ENCODE results near the gene CACNA2D3.
"Not testable (repeated sequence)": the region's sequence is repeated elsewhere in the genome, so short reads cannot be mapped to it uniquely, and the experiment has no call there.

Gene CACNA2D3

DNA sequence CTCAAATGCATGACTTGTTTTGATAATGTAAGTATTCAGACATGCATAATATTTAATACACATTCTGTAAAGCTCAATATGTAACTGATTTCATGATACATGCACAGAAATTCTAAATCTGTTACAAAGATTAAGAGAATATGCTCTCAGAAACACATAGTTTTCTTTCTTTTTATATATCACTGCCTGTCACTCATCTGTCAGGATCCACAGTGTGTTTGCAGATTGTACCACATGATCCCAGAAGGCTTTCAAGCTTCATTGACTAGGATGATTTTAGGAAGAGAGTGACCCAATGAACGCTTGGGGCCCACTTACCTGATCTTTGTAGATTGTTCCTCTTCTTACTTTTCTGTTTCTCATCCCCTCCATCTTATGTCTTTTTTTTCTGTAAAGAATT, 261.9 kb downstream of the CACNA2D3 start:
- DNase-seq: no peak

DNA sequence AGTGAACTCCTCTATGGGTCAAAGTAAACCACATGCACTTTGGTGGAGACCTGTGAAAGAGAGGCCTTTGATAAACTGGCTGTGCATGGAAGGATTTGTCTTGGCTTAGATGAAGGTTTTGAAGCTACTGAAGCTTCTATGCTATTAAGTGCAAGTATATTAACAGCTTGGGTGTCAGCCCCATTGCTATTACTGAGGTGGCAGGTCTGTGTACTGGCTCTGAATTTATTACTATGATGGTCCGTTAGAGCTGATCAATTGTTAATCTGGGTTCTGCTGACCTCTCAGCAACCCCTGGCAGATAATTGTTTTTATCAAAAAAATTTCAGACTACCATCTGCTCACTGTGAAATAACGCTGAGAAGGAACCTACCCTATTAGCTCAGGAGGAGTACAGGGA, 268.2 kb downstream of the CACNA2D3 start:
- no peak for DNase-seq

DNA sequence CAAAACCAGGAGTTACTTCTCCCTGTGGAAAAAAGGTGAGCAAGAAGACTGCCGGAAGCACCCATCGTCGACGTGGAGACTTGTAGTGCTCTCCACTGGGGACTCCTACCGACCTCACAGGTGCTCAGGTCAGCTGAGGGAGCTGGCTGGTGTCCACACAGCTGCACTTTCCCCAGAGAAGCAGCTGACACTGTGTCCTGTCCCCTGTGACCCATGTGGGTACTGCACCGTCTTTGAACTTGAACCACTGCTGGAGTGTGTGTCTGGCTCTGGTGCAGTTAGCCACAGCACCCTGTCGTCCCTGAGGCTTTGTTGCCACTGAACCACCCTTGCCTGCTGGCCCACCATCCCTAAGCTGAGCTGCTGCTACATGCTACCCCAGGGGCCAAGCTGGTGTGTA, 270.8 kb downstream of the CACNA2D3 start:
- DNase-seq: no peak

DNA sequence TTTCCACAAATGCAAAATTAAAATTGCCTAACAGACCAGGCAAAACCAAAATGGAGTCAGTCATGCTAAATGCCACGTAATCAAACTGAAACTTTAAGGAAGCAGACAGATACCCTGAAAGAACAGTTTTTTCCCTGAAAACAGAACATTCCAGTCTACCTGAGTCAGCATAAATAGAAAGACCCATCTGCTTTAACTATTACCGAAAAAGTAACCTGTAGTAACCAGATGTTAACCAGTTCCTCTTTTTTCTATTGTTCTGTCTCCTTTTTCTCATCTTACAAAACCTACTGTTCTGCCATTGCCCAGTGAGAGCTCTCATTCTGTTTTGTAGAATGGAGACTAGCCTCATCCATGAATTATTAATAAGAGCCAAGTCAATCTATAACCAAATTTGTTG, 286.0 kb downstream of the CACNA2D3 start:
- DNase-seq: no peak

DNA sequence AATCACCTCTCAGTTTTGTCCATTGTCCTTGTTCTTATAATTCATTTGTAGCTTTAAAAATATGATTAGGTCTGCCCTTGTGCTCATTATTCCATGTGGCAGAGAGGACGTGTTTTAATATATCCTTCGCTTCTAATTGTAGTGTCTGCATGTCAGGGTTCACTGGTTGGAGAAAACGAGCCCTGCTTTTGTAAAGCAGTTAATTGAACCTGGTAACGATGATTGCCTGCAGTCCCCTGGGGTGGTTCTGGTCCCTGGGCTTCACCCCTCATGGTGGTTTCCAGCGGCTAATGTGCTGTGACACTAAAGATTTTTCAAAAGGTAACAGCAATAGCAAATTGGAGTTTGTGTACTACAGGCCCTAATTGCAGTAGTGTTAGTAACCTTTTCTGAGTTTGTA, 299.6 kb downstream of the CACNA2D3 start:
- no peak for DNase-seq

DNA sequence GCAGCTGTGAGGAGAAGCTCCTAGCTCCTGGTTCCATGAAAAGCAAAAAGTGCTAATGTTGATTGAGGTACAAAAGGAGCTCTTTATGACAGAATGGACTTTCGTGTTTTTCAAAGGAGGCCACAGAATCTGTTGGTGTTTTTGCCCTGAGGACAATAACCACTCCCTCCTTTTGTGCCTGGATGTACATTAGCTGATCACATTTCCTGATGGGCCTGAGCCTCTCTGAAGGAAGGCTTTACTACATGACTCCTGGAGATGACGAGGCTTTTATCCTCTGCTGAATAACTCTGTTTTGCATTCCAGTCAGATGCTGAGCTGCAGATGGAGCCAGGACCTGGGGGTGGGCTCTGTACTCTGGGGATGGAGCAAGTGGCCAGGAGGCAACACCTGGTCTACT, 301.9 kb downstream of the CACNA2D3 start:
- no peak for DNase-seq

DNA sequence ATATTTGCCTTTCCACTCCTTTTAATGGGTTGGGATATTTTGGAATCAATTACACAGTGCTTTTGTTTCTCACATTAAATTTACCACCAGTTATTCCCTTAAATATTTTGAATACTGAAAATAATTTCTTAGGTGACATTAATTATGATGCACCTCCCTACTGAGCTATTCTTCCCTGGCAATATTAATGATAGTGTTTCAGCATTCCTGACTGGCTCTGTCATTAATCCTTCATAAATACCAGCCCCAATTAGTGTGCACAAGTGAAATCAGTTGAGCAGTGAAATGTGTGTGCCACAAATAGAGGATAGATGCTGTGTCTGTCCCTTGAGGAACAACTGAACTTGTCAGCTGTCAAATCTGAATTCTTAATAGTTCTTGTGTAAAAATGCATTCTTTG, 304.0 kb downstream of the CACNA2D3 start:
- DNase-seq: no peak

DNA sequence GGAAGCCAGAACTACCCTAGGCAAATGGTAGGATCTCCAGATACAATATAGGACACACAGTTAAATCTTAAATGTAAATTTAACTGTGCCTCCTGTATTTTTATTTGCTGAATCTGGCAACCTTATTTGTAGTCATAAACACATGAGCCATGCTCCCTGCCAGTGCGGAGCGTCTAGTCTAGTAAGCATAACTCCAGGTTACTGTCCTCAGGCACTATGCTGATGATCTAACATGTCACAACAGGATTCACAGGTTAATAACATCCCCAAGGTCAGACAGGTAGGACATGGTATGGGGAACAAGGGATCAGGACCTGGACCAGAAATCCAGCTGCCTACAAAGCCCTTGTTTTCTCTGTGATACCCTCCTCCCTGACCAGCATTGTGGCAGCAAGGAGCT, 305.1 kb downstream of the CACNA2D3 start:
- no peak for DNase-seq

DNA sequence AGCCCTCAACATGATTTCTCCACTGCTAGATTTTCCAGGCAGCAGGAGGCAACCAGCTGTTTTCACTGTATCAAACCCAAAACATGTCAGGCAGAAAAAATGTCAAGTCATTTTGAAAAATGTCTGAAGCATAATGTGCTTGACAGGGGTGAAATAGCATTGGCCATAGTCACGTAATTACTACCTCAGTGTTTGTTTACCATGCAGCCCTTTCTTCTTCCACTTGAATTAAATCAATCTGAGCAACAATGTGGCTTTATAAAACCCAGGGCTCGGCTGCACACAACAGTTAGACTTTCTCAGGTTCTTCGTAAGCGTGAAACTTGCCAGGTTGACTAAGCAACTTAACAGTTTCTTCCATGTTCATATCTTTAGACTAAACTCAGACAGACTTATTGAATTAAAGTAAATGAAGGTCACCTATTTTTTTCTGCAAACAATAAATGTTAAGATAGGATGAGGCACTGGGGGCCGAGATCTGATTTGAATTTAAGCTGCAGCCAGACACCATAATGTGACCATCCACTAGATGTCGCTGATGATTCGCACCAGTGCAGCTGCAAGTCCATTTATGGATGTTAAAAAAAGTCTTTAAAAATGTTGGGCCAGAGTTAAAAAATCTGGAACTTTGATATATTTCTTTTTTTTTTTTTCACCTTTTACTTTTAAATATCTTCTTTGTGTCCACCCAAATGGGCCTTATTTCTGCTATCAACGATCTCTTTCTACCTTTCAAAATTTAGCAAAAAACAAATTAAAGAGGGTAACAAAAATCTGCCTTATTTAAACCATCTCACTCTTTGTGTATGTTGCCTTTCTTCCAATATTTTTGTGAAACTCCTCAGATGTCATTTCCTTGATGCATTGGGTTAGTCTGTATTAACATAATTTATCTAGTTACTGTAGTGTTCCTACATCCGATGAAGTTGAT, 305.9 kb downstream of the CACNA2D3 start:
- no peak for DNase-seq

DNA sequence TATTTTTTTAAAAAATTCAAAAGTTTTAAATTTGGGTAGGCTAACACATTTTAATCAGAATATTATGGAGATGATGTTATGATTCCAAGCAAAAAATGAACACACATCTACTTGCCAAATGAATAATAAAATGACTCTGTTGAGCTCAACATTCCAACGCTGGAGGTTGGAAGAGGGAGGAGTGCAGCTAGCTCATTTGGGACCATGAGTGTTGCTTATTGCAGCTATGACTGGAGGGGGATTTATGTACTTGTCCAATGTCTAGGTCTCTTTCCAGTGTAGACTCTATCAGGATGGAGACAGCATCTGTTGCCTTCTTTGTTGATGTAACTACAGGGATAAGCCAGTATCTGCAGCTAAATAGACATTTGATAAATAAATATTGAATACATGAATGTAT, 310.6 kb downstream of the CACNA2D3 start:
- DNase-seq: no peak

DNA sequence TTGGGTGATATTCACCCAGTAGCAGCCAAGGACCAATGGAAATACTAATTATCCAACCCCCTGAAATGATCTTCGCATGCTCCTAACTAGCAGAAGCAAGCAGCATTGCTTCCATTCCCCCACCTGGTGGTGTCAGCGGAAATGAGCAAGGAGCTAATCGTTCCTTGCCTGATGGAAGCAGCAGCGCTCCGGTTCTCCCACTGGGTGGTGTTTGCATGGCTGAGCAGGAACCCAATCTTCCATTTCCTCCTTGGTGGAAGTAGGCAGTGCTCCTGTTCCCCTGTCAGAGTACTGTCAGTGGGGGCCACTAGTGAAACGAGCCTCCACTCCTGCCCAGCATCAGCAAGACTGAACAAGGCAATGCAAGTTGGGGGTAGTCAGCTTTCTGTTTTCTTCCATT, 311.5 kb downstream of the CACNA2D3 start:
- no peak for DNase-seq

DNA sequence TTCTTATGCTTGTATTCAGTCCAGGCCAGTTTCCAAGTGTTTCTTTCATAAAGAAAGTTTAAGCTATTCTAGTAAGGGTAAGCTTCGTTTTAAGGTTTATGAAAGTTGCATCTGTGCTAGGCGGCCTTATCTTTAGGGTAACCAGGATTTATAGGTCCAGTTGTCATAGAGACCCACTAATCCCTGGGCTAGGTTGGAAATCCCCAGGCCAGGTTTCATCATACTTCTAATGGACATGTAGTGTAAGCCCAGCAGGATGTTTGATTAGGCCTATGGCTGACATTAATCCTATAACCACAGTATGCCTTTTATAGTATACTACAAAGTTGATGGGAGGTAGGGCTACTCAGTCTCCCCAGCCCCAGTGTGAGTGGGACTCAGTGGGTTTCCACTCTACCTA, 312.4 kb downstream of the CACNA2D3 start:
- DNase-seq: no peak

DNA sequence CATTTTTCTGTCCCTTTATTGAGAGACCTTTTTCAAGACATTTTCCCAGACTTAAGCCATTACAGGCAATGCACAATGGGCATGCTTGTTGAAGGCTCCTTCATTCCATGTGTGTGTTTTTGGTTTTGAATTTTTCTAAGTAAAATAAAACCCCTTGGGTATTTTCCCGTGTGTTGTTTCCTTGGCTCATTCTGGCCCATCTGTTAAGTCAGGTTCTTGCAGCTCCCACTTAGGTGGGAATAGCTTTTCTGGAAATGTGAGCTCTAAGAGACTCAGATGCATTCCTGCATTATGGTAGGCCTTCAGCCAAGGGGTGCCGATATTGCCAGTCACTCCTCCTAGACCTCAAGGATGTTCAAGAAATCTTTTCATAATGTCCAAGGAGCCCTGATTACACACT, 314.9 kb downstream of the CACNA2D3 start:
- DNase-seq: no peak

DNA sequence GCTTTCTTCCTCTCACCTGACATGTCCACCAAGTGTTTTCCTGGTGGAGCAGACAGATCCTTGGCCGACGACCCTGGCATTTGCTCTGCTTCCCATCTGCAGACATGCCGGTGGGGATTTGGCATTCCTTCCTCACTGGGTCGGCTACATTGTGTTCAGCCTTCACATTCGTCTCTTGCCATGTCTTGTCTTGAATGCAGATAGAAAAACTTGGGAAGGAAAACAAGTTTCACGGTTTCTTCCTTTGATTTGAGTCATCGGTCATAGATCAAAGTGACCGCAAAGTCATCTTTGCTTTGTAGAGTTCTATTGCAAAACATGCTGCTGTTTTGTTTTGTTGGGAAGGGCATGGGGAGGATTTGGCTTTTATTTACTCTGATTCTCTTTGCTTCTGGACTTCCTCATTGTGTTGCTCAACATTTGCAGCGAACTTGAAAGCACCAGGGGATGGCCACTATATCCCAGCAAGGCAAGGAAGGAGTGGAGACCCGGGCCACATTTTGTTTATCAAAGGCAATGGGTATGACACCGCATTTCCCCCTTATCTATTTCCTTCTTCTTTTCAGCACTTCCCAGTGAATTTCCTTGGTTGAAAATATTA, 321.3 kb downstream of the CACNA2D3 start:
- DNase-seq: no peak

DNA sequence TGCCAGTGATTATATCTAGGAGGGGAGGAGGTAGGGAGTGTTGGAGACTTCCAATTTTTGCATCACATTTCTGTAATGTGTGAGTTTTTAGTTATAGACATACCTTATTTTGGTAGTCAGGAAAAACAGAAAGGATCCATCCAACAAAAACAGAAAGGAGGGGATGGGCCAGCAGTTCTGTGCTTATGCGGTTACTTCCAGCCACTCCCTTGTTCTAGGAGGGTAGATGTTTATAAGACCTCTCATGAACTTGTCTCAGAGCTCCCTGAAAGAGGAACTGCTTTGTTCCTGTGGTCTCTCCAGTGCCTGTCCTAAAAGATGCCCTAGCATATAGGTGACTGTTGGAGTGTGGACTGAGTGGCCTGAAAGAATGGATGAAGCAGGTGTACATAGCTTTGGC, 323.3 kb downstream of the CACNA2D3 start:
- DNase-seq: no peak

DNA sequence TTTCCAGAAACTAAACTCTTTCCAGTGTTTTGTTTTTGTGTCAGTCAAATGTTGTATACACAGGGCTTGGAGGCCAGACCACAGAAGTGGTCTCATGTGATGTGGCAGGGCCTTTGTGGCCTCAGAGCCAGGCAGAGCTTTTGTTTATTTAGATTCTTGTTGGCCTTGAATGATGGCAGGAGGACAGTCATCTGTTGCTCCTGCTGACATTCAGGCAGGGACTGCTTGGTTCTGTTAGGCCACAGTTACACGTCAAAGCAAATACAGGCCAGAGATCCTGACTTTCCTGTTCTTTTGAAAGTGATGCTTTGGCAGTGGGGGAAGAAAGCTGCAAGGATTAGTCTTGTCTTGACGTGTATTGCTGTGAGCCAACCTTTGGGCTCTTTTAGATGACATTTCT, 325.1 kb downstream of the CACNA2D3 start:
- no peak for DNase-seq

DNA sequence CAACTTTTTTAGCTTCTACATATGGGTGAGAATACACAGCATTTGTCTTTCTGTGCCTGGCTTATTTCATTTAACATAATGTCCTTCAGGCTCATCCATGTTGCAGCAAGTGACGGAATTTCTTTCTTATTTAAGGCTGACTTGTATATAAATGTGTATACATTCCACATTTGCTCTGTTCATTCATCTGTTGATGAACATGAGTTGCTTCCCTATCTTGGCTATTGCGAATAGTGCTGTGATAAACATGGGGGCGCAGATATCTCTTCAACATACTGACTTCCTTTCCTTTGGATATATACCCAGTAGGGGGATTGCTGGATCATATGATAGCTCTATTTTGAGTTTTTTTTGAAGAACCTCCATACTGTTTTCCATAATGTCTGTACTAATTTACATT, 332.5 kb downstream of the CACNA2D3 start:
- no peak for DNase-seq

DNA sequence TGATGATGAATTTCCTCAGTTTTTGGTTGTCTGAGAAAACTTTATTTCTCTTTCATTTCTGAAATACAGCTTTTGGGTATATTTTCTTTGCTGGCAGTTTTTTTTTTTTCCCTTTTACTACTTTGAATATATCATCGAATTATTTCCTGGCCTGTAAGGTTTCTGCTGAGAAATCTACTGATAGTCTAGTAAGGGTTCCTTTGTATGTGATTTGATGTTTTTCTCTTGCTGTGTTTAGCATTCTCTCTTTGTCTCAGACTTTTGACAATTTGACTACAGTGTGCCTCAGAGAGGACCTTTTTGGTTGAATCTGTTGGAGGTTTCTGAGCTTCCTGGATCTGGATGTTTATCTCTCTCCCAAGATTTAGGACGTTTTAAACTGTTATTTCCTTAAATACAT, 336.0 kb downstream of the CACNA2D3 start:
- DNase-seq: no peak

DNA sequence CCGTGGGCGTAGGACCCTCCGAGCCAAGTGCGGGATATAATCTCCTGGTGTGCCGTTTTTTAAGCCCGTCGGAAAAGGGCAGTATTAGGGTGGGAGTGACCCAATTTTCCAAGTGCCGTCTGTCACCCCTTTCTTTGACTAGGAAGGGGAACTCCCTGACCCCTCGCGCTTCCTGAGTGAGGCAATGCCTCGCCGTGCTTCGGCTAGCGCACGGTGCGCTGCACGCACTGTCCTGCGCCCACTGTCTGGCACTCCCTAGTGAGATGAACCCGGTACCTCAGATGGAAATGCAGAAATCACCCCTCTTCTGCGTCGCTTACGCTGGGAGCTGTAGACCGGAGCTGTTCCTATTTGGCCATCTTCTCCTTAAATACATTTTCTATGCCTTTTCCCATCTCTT, 342.2 kb downstream of the CACNA2D3 start:
- not testable (repeated sequence) for DNase-seq

DNA sequence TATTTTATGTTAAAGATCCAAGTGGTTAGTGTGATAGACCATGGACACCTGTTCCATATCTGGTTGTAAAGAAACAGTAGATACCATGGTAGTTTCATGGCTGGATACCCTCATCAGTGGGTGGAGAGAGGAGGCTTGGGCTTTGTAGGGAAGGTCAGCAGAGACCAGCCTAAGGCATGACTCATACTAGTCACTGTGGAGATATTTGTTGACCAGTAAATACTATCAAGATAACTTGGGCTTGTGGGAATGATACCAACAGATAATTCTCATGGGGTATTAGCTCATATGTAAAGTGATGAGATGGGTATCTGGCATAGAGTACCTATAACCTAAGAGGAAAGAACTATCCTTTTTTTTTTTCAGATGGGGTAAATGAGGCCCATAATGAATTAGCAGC, 354.5 kb downstream of the CACNA2D3 start:
- DNase-seq: no peak

DNA sequence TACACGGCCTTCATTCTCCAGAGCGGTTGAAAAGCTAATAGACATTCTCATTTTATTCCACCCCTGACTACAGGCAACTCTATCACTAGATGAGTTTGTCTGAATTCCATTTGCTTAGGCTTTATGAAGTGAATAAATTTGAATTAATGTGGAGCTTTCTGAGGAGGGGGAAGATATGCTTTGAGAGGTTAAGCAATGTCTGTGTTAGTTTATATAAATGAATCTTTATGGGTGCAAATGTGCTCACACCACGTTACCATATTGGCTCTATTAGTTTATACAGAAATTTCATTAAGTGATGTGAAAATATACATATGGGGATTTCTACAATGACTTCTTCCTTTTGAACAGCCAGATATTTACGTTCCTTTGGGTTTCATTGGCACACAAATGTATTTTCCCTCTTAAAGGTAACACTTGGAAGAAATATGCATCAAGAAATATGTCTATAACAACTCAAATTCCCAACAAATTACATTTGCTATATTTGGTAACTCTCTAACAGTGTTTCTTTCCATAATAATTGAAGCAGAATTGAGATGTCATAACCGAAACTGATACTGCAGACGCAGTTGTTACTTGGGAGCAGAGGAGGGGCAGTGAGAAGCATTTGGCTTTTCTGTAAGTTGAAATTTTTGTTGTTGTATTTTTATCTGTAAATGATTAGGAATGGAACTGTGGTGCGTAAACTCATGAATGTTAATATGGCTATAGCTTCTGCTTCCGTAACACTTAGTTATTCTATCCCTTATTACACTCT, 359.4 kb downstream of the CACNA2D3 start:
- DNase-seq: no peak

DNA sequence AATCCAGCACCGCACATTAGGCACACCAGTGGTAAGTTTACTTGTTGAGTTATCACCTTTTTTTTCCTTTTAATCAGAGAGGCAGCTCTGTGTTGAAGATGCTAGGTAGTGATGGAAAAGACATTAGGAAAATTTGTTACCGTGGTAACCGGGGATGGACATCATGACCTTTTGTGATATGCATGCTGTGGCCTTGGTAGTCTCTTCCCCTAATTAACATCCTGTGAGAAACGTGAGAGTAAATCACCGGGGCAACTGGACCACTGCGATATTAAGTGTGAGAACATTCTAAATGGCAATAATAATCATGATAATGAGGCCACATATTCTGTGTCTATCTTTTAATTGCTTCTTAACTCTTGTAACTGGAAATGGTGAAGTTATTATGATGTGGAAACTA, 362.0 kb downstream of the CACNA2D3 start:
- DNase-seq: no peak

DNA sequence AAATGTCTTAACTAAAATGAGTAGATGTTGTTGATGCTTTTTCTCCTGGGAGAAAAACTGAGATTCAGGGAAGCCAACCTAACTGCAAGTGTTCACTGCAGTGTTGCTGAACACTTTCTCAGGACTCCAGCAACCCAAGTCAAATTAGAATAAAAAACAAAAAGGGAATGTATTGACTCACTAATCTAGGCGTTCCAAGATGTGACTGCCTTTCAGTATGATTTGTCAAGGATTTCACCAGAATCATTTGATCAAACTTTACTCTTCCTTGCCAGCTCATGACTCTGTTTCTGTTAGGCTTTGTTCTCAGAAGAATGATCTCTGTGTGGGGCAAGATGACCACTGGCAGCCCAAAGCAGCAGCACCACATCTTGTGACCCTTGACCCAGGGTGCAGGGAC, 364.0 kb downstream of the CACNA2D3 start:
- no peak for DNase-seq

DNA sequence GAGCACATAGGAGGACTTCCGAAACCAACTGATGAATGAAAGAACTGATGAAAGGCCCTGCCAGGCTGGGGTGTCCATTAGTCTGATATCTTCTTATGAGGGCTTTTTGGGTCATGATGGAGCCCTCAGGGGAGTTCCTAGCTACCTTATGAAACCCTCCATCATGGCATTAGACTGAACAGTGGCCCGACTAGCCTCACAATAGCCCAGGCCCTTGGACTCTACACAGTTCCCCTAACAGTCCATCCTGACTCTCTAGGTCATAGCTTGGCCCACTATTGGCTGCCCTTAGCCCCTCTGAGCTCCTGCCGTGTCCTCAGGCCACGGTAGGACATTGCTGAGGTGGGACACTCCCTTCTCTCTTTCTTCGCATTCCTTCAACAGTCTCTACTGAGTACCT, 365.9 kb downstream of the CACNA2D3 start:
- no peak for DNase-seq

Measured in SIG-M5 (cell line).